GM12873 (cell line): Measurements from ENCODE around the gene TSPAN7.

Source experiments
- TF ChIP-seq, protein P1 (sequence below): IDR thresholded peaks from 2 replicates; pipeline ENCODE4 v1.5.1; 2012; ENCODE audit warnings: low read depth, mild to moderate bottlenecking, moderate library complexity, low read length, control low read depth; ENCODE audit not compliant: insufficient read depth; ENCODE audit errors: missing control alignments

TSPAN7 gene

DNA sequence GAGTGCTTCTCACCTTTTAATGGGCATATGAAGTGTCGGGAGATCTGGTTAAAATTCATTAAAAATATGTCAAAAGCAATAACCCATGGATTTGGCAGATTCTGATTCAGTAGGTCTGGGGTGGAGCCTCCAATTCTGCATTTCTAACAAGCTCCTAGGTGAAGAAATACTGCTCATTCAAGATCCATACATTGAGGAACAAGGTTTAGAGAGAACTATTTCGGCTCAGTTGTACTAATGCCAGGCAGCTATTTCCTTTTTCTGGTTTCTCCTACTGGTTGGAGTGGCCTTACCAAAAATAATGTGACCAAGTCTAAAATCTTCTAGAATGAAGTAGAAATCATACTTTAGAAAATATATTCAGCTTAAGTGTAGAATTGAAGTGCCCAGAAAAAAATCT is 117.5 kb downstream of the TSPAN7 start:
- TF ChIP-seq, protein P1, sequence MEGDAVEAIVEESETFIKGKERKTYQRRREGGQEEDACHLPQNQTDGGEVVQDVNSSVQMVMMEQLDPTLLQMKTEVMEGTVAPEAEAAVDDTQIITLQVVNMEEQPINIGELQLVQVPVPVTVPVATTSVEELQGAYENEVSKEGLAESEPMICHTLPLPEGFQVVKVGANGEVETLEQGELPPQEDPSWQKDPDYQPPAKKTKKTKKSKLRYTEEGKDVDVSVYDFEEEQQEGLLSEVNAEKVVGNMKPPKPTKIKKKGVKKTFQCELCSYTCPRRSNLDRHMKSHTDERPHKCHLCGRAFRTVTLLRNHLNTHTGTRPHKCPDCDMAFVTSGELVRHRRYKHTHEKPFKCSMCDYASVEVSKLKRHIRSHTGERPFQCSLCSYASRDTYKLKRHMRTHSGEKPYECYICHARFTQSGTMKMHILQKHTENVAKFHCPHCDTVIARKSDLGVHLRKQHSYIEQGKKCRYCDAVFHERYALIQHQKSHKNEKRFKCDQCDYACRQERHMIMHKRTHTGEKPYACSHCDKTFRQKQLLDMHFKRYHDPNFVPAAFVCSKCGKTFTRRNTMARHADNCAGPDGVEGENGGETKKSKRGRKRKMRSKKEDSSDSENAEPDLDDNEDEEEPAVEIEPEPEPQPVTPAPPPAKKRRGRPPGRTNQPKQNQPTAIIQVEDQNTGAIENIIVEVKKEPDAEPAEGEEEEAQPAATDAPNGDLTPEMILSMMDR: no peak

DNA sequence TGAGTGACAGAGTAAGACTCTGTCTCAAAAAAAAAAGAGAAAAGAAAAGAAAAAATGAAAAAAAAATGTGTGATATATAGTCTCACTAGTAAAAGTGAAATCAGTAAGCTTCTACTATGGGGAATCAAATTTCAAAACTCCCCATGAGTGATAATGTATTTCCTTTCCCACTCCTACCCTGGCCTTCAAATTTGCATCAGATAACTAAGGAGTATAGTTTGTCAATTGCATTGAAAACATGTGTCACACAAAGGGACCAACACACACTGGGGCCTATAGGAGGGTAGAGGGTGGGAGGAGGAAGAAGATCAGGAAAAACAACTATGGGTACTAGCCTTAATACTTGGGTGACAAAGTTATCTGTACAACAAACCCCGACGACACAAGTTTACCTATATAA is 118.4 kb downstream of the TSPAN7 start:
- TF ChIP-seq, protein P1: no peak

DNA sequence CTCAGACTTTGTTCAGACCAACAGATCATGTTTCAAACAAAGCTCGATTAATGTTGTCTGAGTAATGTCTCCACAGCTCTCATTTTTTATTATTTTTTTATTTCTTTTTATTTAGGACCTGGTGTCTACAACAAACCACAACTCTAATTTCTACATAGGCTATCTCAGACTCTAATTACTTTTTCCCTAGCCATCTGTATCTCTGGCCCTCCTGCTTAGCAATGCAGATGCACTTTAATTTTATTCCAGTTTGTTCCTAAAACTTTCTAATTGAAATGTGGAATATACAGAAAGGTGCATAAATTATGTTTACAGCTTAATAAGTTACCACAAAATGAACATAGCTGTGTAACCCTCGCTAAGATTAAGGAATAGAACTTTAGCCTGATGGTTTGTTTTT is 120.8 kb downstream of the TSPAN7 start:
- TF ChIP-seq, protein P1: no peak

DNA sequence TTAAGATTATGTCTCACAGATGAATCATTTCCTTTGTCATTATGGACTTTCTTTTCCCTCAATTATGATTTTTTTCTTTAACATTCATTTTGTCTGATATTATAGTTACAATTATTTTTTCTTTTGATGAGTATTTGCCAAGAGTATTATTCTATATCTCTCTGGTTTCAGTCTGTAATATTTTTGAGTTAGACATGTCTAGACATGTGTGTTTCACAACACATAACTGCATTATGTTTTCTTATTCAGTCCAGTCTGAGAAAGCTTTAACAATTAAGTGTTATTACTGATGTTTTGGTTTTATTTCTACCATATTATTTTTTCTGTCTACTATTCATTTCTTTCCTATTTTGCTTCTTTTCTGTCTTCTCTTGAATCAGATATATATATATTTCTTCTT is 131.6 kb downstream of the TSPAN7 start:
- TF ChIP-seq, protein P1: no peak

DNA sequence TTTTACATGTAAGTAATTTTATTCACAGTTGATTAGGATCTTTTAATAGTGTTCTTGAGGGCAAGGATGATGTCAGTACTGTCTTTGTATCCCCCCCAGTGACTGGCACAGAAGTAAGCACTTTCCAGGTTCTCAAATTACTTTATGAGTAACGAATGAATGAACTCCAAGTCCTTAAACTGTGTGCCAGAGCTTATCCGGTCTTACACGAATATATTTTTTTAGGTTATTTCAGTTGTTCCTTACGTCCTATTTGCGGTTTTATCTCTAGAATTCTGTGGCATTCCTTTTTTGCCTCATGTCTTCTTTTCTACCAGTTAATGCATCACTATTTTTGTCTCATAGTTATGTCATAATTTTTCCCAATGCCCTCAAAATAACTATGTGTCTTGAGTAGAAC is 133.1 kb downstream of the TSPAN7 start:
- TF ChIP-seq, protein P1: no peak

DNA sequence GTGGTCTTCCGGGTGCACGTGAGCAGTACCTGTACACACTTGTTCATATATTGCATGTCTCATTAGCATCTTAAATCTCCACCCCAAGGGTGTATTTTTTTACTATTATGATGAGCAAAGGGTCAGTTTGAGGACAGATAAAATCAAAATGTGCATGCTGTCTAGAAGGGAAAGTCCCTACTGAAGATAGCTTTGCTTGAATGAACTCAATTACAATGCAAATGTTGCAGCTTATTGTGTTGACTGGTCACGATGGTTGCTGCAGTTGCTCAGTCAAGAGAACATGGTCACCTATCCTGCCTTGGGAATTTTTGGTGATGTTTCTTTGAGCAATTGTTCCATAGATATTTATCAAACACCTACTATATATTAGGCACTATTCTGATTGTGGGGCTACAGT is 136.1 kb downstream of the TSPAN7 start:
- TF ChIP-seq, protein P1: no peak

DNA sequence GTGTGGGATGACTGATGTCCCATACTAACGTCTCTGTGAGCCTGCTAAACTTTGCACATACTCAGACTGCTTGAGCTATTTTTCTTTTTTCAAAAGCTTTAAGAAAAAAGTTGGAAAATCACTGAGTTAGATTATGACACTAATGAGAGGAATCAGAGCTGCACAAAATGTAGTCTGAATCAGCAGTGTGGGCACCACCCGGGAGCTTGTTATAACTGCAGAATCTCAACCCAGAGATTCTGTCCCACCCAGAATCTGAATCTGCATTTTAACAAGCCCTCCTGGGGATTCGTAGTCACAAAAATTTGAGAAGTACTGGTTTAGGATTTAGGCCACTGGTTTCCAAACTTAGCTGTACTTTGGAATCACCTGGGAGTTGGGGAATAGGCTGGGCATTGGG is 137.8 kb downstream of the TSPAN7 start:
- TF ChIP-seq, protein P1: no peak
